NOMO-1 treated with dmso at 0.1 percent for 144 hours (cell line): ENCODE measurements around the gene BCAS3.
"Not testable (repeated sequence)": the region's sequence is repeated elsewhere in the genome, so short reads cannot be mapped to it uniquely, and the experiment has no call there.

Experiments used
- DNase-seq: peaks from one replicate; lab custom pipeline; 2025; ENCODE audit not compliant: unreplicated experiment; lab: John Stamatoyannopoulos, UW

The BCAS3 gene

GRCh38 chr17:60674637-60675036, 3.0 kb upstream of the BCAS3 start:
- not testable (repeated sequence) for DNase-seq

- DNase-seq = no peak
These were observed 1.7 kb upstream of the BCAS3 start for GRCh38 chr17:60675997-60676396.

- DNase-seq = no peak
These were observed 818 bp upstream of the BCAS3 start for GRCh38 chr17:60676758-60677307.

- no peak for DNase-seq
These were observed 430 bp downstream of the BCAS3 start for GRCh38 chr17:60678118-60678444.

GRCh38 chr17:60679287-60679686, 1.6 kb downstream of the BCAS3 start:
- DNase-seq = no peak

- DNase-seq = no peak
These were observed 3.1 kb downstream of the BCAS3 start for GRCh38 chr17:60680754-60681153.

- DNase-seq = no peak
These were observed 7.8 kb downstream of the BCAS3 start for GRCh38 chr17:60685437-60685836.

- no peak for DNase-seq
These were observed 18.3 kb downstream of the BCAS3 start for GRCh38 chr17:60695960-60696359.

GRCh38 chr17:60699090-60699489, 21.4 kb downstream of the BCAS3 start:
- DNase-seq = no peak

- DNase-seq = no peak
These were observed 26.5 kb downstream of the BCAS3 start for GRCh38 chr17:60704170-60704569.

- DNase-seq = no peak
These were observed 35.0 kb downstream of the BCAS3 start for GRCh38 chr17:60712675-60713074.

GRCh38 chr17:60713608-60714007, 36.0 kb downstream of the BCAS3 start:
- DNase-seq = no peak

- DNase-seq = no peak
These were observed 39.1 kb downstream of the BCAS3 start for GRCh38 chr17:60716766-60717165.

- DNase-seq = no peak
These were observed 40.2 kb downstream of the BCAS3 start for GRCh38 chr17:60717814-60718213.

- peak; percentile 6 for DNase-seq
These were observed 43.3 kb downstream of the BCAS3 start for GRCh38 chr17:60720763-60721531.

GRCh38 chr17:60724647-60725046, 47.0 kb downstream of the BCAS3 start:
- DNase-seq = no peak

- no peak for DNase-seq
These were observed 52.2 kb downstream of the BCAS3 start for GRCh38 chr17:60729854-60730253.

GRCh38 chr17:60730273-60730672, 52.6 kb downstream of the BCAS3 start:
- no peak for DNase-seq

- DNase-seq = no peak
These were observed 60.6 kb downstream of the BCAS3 start for GRCh38 chr17:60738287-60738686.

- DNase-seq = no peak
These were observed 62.9 kb downstream of the BCAS3 start for GRCh38 chr17:60740584-60740983.

- DNase-seq = no peak
These were observed 63.4 kb downstream of the BCAS3 start for GRCh38 chr17:60741031-60741430.

GRCh38 chr17:60743282-60743681, 65.6 kb downstream of the BCAS3 start:
- DNase-seq = no peak

- DNase-seq = no peak
These were observed 66.1 kb downstream of the BCAS3 start for GRCh38 chr17:60743799-60744198.
